Stimulated activated CD4-positive, alpha-beta T cell treated with anti-CD3 and anti-CD28 coated beads, Interleukin-15, amount 100 ng/mL, for 48 hours (primary cell): ENCODE measurements around the gene RAB44.

ENCODE experiments used
- DNase-seq, 2 donors: peaks; one replicate each; pipeline ENCODE4 v3.0.0-alpha.2; 2020; ENCODE audit warnings: low read depth in 2 of 2

The RAB44 gene

GRCh38 chr6:36769676-36770499 lies 72.3 kb downstream of the RAB44 start:
- no peak for DNase-seq

GRCh38 chr6:36771145-36771544 lies 73.5 kb downstream of the RAB44 start:
- no peak for DNase-seq

GRCh38 chr6:36772397-36772796 lies 74.8 kb downstream of the RAB44 start:
- DNase-seq, result no peak

- no peak for DNase-seq
Measured at GRCh38 chr6:36774331-36774730, 76.7 kb downstream of the RAB44 start.

- no peak for DNase-seq
Measured at GRCh38 chr6:36776167-36776566, 78.5 kb downstream of the RAB44 start.

- no peak for DNase-seq
Measured at GRCh38 chr6:36777801-36778200, 80.2 kb downstream of the RAB44 start.

GRCh38 chr6:36779227-36779626 lies 81.6 kb downstream of the RAB44 start:
- DNase-seq, result no peak

GRCh38 chr6:36780442-36781177 lies 83.0 kb downstream of the RAB44 start:
- no peak for DNase-seq

GRCh38 chr6:36781669-36782068 lies 84.0 kb downstream of the RAB44 start:
- no peak for DNase-seq
